ENCODE measurements around the gene HORMAD2. TPM values are rescaled to one million over a fixed set of nuclear protein-coding genes. Genes with fewer than 3 reads are reported as not detected.

The HORMAD2 gene
- total RNA-seq, 1 donor from 2014 or later, result not detected

DNA sequence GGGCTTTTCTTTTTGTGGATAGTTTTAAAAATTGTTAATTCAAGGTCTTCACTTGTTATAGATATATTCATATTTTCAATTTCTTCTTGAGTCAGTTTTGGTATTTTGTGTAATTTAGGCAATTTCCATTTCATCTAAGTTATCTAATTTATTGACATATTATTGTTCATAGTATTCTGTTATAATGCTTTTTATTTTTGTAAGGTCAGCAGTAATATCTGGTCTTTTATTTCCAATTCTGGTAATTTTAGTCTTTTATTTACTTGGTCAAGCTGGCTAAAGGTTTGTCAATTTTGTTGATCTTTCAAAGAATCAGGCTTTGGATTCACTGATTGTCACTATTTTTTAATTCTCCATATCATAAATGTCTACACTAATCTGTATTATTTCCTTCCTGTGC lies 60.1 kb downstream of the HORMAD2 start:
- DNase-seq, result no peak
- ATAC-seq (ENCODE audit: poor library complexity), result no peak
- intact Hi-C loops (cut with DNase I), result no loop called here

DNA sequence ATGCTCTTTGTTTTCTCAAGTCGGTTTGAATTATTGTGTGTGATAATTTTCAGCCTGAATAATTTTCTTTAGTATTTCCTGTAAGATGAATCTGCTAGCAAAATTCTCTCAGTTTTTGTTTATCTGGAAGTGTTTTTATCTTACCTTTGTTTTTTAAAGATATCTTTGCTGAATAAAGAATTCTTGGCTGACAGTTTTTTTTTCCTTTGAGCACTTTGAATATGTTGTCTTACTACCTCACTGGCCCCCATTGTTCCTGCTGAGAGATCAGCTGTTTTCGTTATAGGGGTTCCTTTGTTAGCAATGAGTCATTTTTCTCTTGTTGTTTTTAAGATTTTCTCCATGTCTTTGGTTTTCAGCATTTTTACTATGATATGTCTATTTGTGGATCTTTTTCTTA lies 63.0 kb downstream of the HORMAD2 start:
- DNase-seq, result no peak
- intact Hi-C loops (cut with DNase I), result no loop called here
- no peak for ATAC-seq (ENCODE audit: poor library complexity)

DNA sequence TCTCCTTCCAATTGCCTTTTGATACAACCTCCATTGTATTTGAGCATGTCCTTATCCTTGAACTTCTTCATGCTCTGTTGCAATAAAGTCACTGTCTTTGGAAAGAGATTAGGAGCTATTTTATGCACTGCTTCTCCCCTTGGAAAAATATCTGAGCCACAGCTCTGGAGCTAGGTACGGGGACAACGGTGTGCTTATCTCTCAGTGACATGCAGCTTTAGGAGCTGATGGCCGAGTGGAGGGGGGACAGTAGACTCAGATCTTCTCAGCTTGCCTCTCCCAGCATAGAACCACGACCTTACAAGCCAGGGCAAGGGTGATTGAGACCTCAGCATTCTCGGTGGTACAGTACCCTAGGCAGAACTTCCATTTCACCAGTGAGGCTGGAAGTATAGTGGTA lies 64.1 kb downstream of the HORMAD2 start:
- intact Hi-C loops (cut with DNase I), result no loop called here
- ATAC-seq (ENCODE audit: poor library complexity), result no peak
- DNase-seq, result no peak

DNA sequence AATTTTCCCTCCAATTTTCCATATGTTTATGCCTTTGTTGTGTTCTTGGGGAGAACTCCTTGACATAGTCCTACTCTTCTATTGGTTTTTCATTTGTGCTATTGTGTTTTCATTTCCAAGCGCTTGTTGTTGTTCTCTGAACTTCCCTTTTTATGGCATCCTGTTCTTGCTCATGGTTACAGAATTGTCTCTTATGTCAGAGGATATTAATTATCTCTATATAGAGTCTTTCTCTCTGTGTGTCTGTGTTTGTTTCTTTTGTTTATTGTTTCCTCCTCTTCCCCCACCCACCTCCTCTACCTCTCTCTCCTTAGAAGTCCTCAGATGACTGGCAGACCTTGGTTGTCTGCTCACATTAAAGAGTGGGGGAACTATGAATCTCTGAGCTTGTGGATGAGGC lies 69.9 kb downstream of the HORMAD2 start:
- intact Hi-C loops (cut with DNase I), result no loop called here
- ATAC-seq (ENCODE audit: poor library complexity), result no peak
- no peak for DNase-seq

DNA sequence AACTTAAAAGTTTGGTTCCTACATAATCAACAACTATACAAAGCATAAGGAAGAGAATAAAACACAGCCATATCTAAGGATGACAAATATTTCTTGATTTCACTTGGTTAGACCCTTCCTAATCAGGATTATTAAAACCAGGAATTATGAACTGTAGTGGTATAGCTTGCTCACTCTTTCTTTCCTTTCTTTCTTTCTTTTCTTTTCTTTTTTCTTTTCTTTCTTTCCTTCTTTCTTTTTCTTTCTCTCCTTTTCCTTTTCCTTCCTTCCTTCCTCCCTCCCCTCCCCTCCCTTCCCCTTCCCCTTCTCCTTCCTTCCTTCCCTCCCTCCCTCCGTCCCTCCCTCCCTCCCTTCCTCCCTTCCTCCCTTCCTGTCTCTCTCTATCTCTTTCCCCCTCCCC lies 78.0 kb downstream of the HORMAD2 start:
- intact Hi-C loops (cut with DNase I), result no loop called here
- DNase-seq (no peak), ATAC-seq (ENCODE audit: poor library complexity) (no peak)

DNA sequence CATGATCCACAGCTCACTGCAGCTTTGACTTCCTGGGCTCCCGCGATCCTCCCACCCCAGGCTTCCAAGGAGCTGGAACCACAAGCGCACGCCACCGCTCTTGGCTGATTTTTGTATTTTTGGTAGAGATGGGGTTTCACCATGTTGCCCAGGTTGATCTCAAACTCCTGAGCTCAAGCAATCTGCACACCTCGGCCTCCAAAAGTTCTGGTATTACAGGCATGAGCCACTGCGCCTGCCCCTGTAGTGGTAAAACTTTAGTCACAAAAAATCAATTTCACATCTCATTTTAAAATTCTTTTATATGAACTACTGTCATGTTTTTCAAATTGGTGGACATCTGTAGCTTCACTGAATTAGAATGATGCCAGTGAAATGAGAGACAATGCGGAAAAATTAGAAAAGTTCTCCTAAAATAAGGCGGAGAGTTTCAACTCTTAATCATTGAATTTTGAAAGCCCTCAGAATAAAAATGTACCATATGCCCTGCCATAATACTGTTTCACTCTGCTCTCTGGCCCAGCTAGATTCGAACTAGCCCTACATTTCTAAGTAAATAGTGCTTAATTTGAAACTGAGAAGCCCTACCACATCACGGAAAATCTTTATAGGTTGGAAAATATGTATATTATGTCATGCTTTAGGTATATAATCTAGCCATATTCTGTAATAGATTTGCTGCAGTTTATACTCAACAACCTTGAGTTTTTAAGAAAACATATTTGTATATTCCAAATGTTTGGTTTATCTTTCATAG lies 78.7 kb downstream of the HORMAD2 start:
- intact Hi-C loops (cut with DNase I), result no loop called here
- DNase-seq (no peak), ATAC-seq (ENCODE audit: poor library complexity) (no peak)

DNA sequence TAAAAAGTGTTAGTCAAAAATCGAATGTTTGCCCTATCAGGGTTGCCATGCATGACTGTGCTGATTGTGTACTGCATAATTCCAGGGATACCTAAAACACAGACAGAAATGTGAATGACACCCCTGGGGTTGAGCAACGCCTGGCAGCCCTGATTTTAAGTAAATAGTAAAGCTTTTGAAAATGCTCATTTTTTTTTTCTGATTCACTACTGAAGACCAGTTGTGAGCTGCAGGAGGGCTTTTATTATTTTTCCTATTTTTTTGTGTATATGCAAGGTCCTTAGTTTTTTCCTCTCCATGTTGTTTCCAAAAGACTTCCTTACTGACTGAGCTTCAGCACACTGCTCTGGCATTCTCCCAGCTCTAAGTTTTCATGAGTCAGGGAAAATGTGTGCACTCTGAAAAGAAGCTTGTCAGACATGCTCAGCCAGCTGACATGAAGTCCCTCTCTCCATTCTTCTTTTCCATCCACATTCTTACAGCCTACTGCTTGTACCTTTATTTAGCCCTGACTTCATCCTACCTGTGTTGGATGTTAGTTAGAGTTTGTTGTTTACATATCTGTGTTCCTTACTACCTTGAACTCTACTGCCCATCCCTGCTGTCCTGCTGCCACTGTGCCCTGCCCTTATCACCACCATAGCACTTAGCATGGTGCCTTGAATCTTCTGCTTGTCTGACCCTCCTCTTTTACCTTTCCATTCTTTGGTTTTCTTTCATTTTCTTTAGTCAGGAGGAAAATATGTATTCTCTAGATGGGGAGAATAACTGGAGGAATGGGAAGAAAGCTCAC lies 79.5 kb downstream of the HORMAD2 start:
- intact Hi-C loops (cut with DNase I), result no loop called here
- ATAC-seq (ENCODE audit: poor library complexity) (no peak), DNase-seq (no peak)

DNA sequence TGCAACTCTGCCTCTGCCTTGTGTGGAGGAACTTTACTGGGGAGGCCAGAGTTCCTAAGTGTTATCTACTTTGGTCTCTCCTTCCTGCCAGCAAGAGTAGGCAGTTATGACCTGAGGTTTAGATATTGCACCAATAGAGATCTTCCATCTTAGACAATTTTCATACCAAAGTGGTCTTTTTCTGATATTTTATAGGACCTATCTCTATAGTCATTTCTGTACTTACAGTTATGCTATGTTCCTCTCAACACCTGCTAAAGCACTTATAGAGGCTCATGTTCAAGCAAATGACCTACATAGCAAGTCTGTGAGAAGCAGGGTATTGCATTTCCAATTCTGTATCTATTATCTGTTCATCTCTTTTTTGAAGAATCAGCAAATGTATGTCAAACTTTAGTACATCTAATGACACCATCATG lies 80.8 kb downstream of the HORMAD2 start:
- ATAC-seq (ENCODE audit: poor library complexity) (no peak), DNase-seq (no peak)
- intact Hi-C loops (cut with DNase I), result no loop called here

DNA sequence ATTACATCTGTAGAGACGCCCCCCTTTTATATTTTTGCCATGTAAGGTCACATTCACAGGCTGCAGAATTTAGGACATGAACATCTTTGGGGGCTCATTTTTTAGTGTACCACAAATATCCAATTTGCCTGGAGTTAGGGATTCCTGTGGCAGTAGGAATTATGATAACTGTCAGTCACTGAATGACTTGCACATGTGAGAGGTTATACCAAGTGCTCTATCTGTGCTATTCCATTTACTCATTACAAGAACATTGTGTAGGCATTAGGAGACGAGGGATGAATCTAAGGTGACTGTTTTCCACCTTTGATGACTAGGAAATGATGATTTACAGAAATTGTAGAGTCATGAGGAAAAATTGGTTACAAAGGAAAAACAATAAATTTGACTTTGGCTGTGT lies 87.0 kb downstream of the HORMAD2 start:
- no peak for DNase-seq
- no peak for ATAC-seq (ENCODE audit: poor library complexity)
- intact Hi-C loops (cut with DNase I), result no loop called here

DNA sequence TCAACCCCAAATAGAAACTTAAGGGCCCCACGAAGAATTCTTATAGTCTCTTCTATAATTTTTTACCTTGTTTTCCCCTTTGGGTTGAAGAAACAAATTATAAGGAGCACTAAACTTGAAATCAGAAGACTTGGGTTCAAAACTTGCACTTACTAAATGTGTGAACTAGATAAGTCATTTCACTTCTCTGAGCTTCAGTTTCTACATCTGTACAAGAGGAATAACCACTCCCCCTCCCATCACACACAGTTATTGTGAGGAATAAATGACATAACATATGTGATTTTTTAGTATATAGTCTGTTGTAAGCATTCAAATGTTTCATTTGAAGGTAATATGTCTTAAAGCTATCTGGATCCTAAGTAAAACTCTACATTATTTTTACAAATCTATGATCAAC lies 87.5 kb downstream of the HORMAD2 start:
- DNase-seq (no peak), ATAC-seq (ENCODE audit: poor library complexity) (no peak)
- intact Hi-C loops (cut with DNase I), result no loop called here

DNA sequence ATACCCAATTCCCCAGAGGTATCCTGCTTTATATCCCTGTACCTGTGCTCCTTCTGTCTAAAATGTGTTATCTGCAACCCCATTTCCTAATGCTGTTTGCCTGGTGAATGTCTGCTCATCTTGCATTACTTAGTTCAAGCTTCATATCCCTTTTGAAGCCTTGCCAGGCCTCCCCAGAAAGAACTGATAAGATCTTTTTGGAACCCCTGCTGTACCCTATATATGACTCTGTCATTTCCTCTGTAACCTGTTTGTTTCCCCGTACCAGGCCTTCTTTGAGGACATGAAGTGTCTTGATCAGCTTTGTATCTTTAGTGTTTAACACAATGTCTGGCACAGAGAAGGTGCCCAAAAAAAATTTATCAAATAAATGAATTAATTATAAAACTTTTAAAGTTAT lies 88.7 kb downstream of the HORMAD2 start:
- ATAC-seq (ENCODE audit: poor library complexity) (no peak), DNase-seq (no peak)
- intact Hi-C loops (cut with DNase I), result no loop called here

DNA sequence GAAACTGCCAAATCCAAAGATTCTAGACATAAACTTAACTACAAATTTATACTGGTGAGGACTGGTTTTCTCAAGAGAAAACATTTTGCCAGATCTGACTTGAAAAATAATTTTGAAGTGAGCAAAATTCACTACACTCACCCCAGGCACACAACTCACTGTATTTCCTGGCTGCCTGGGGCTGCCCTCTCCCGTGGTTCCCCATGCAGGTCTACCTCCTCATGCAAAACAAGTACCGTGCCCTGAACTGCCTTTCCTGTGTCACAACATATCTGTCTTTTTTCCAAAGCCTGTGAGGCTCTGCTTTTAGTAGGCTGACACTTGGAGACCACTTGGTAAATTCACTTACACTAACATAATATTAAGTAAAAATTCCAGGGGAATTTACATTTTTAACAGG lies 89.9 kb downstream of the HORMAD2 start:
- DNase-seq, result no peak
- intact Hi-C loops (cut with DNase I), result no loop called here
- ATAC-seq (ENCODE audit: poor library complexity), result no peak

DNA sequence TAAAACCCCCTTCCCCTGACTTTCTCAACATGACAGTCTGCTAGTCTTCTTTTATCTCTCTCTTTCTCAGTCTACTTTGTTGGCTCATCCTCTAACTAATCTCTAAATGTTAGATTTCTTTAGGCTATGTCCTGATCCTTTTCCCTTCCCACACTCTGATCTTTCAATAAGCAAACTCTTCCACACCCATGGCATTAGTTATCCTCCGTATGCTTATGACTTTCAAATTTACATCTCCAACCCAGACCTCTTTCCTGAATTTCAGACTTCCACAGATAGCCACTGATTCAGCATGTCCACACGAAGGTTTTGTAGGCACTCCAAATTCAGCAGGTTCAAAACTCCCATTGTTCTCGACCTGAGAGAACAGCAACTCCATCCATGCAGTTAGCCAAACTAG lies 90.7 kb downstream of the HORMAD2 start:
- ATAC-seq (ENCODE audit: poor library complexity), result no peak
- intact Hi-C loops (cut with DNase I), result no loop called here

DNA sequence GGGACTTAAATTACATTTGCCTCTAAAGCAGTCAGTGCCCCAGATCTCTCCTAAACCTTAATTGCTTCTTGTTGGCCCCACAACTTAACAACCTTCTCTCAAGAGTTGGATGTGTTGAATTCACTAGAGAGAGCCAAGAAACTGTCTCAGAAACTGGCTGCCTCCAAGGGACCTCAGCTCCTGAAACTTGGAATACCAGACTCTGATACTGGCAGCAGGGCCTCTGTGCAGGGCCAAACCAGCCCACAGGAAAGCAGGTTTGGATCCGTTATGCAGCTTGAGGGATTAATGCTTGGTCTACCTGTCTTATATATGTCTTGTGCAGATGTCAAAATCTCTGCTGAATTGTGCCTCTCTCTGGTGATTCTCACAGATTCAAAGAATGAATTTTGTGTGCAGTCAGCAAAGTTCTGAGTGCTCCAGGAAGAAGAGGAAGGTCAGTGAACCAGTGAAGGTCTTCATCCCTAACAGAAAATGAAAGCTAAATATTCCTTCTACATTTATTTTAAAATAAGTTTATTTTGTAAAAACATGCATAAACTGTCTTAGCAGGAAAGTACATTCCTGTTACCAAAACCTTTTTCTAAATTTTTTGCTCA lies 95.5 kb downstream of the HORMAD2 start:
- intact Hi-C loops (cut with DNase I), result no loop called here

More for the DNA sequence above, 90.7 kb downstream of the HORMAD2 start:
- DNase-seq, result no peak

DNA sequence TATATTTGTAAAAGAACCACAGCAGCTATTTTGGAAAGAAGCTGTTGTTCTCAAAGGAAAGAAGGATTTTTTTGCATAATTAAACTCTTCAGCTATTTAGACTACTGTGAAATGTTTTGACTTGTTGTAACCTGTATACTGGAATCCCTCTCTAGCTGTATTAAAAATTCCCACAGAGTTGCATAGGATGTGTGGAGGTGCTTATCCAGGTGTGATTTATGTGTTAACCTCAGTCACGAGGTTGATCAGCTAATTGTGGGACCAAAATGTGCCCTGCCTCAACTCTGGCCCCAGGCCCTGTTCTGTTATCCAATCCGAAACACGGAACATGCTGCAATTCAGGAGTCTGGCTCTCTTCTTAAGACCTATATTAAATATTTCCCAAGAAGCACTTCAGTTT lies 96.2 kb downstream of the HORMAD2 start:
- intact Hi-C loops (cut with DNase I), result no loop called here
- ATAC-seq (ENCODE audit: poor library complexity) (no peak), DNase-seq (no peak)

More for the DNA sequence above, 95.5 kb downstream of the HORMAD2 start:
- DNase-seq (no peak), ATAC-seq (ENCODE audit: poor library complexity) (no peak)

DNA sequence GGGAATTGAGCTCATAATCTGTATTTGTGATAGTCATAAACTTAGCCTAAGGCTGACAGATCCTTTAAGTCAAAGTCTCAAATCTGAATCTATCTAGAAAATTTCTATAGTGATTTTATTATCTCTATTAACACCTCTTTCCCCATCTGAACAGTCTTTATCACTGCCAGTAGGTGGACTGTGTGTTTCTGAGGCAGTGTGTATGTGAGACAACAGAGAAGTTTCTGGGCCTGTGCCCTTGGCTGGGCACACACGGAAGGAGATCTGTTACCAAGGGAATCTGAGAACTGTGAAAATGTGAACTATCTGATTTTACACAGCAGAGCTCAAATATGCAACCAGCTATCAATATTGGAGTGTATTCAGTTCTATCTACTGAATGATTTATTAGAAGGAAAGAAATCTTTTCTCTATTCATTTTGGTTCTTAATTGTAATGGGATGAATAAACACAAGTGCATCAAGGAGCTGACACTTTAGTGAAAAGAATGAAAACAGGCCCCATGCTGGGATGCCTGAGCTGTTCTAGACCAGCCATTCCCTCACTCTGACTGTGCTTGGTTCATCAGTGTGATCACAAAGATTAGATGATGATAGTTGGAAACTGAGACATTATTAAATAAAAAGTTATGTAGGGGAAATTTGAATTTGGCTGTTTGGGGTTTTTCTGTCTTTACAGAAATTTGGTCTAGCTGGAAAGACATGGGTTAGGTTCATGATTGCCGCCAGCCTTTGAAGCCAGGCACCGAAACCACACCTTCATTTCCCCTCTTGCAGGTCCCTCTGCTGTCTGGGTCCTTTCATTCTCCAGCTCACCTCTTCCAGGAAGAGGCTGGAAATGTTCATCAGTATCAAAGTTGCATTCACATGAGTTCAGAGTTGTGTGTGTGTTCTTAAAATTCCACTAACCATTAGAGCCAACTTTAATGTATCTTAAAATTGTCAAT lies 98.2 kb downstream of the HORMAD2 start:
- DNase-seq (no peak), ATAC-seq (ENCODE audit: poor library complexity) (no peak)
- intact Hi-C loops (cut with DNase I), result no loop called here

DNA sequence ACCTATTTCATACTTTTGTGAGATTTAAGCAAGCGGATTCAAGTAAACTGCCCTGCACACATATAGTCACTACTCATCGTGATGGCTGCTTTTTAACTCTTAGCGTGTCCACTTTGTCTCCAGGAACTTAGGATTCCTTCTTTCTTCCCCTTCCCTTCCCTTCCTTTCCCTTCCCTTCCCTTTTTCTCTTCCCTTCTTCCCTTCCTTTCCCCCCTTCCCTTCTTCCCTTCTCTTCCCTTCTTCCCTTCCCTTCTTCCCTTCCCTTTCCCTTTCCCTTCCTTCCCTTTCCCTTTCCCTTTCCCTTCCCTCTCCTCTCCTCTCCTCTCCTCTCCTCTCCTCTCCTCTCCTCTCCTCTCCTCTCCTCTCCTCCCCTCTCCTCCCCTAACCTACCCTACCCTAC lies 100.4 kb downstream of the HORMAD2 start:
- intact Hi-C loops (cut with DNase I), result no loop called here
- no peak for ATAC-seq (ENCODE audit: poor library complexity)

DNA sequence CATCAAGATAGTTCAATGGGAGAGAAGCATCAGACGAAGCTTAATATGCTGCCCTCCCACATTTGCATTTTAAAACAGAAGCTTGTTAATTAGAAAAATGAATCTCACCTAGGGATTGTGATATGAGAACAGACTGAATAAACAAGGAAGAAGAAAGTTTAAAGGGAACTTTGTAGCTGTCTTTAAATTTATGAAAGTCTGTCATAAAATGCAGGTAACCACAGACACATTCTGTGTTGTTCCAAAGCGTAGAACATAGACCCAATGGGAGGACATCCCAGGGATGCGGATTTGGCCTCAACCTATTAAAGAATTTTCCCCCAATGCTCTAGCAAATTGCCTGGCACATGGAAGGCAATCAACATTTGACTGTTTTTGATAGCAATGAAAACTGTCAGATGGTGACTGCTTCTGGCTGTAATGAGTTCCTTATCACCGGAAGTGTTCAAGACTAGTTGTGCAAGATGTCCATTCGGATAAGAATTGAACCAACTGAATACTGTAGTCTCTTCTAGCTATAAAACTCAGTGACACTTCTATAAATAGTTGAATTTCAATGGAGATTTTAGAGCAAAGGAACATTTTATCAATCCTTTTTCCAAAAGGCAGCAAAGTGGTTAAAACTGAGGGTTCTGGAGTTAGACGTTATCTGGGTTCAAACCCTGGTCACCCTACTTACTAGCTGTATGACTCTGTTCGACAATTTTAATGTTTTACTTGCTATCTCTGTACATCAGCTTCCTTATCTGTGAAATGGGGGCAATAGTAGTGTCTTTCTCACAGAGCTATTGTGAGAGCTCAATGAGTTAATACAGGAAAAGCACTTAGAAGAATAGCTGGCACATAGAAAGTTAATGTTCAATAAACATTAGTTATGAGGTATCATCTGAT lies 101.4 kb downstream of the HORMAD2 start:
- DNase-seq (no peak), ATAC-seq (ENCODE audit: poor library complexity) (no peak)
- intact Hi-C loops (cut with DNase I), result no loop called here

More for the DNA sequence above, 100.4 kb downstream of the HORMAD2 start:
- DNase-seq, result no peak
